ENCODE measurements around the gene LPGAT1.

The LPGAT1 gene

DNA sequence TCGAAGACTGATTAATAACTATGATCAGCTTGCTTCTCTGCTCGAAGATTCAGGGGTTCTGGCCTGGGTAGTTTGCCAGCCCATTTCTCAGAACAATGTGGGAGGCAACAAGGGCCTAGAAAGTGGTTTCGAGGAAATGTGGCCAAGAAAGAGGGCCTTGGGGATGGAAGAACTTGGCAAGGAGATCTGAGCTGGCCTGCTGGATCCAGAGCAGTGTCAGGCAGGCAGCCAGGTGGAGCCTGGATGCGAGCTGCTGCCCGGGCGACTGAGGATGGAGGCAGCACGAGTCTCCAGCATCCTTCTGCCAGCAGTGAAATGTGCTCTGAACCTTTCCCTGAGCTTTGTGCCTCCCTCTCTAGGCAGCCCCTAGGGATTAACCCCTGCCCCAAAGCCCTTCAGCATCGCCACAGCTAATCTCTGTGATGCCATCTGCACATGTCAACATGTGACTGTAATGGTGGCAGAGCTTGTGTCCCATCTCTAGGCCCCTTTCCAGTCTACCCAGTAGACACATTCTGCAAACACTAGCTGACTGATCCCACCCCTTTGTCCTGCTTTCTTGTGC is 94.1 kb downstream of the LPGAT1 start:
- no peak for DNase-seq
- H2AFZ ChIP-seq (ENCODE audit: low read length), result no peak overlapping the region
- peaks cover 24% of the 10 kb centered on the region for H3K4me1 ChIP-seq (ENCODE audit: low read length)
- TF ChIP-seq EZH2phosphoT487 (IDR thresholded peaks at IDR 0.05; ENCODE audit: low read length), result no peak
- TF ChIP-seq, protein P1, sequence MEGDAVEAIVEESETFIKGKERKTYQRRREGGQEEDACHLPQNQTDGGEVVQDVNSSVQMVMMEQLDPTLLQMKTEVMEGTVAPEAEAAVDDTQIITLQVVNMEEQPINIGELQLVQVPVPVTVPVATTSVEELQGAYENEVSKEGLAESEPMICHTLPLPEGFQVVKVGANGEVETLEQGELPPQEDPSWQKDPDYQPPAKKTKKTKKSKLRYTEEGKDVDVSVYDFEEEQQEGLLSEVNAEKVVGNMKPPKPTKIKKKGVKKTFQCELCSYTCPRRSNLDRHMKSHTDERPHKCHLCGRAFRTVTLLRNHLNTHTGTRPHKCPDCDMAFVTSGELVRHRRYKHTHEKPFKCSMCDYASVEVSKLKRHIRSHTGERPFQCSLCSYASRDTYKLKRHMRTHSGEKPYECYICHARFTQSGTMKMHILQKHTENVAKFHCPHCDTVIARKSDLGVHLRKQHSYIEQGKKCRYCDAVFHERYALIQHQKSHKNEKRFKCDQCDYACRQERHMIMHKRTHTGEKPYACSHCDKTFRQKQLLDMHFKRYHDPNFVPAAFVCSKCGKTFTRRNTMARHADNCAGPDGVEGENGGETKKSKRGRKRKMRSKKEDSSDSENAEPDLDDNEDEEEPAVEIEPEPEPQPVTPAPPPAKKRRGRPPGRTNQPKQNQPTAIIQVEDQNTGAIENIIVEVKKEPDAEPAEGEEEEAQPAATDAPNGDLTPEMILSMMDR (IDR thresholded peaks at IDR 0.05; ENCODE audit: low read length), result no peak
- H3K9me3 ChIP-seq (replicated peaks; ENCODE audit: insufficient read depth, low read length), result no peaks in the 10 kb centered on the region
- no peak overlapping the region for H3K4me2 ChIP-seq (ENCODE audit: low read depth, low read length)
- H3F3A ChIP-seq (ENCODE audit: insufficient read depth, low read length), result peaks cover 22% of the 10 kb centered on the region
- no peak overlapping the region for H3K9ac ChIP-seq (ENCODE audit: low read length)
- peaks cover 60% of the 10 kb centered on the region for H3K27me3 ChIP-seq (replicated peaks; ENCODE audit: insufficient read depth, low read length)
- H3K4me3 ChIP-seq (ENCODE audit: low read length), result no peak overlapping the region
- H4K20me1 ChIP-seq (ENCODE audit: insufficient read depth, low read length), result peaks cover 9% of the 10 kb centered on the region; the same call in 1 of the 2 replicates
- H3K9me2 ChIP-seq (replicated peaks; ENCODE audit: insufficient read depth, low read length), result no peaks in the 10 kb centered on the region
- no peaks in the 10 kb centered on the region for H3K36me3 ChIP-seq (replicated peaks; ENCODE audit: insufficient read depth, low read length)
- H3K27ac ChIP-seq (ENCODE audit: low read length), result no peak overlapping the region
- H3K79me2 ChIP-seq (ENCODE audit: low read length), result no peaks in the 10 kb centered on the region

DNA sequence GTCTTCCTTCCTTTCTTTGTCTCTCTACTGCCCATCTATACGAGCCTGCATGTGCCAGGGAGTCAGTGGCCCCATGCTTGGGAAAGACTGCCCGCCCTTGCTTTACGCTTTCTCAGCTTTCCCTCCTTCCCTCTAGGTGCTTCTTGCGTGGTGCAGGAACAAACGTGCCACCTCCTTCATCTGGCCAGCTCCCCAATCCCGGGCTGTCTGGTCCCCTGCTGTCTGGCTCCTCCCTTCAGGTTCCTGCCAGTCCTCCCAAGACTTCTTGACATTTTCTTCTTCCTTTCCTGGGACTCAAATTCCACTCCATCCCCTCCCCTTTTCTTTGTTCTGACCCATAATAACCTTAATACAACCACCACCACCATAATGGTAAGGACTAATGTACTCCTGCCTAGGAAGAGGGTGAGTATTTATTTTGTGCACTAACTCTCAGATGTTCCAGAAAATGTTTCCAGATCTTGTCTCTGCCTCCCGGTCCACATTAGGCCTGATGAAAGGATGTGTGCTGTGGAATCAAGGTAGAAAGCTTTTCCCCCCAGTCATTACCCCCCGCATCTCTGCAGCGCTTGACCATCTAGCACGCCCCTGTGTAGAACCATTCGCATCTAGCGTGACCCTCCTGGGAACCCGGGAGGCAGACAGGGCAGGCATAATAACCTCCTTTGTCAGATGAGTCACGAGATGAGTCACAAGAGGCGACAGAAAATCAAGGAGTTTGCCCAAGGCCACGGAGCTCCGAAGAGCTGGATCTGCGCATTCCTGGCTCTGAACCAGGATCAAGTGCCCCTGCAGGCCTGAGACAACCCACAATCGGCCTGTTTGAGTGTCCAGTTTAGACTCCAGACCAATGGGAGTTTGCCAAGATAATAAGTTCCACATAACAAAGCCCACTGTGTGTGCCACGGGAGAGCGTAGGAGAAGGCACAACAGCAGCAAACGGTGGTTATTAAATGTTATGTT is 95.1 kb downstream of the LPGAT1 start:
- Histone ChIP-seq H3K9me2 (replicated peaks; ENCODE audit: insufficient read depth, low read length) (no peaks in the 10 kb centered on the region), H3K9ac (ENCODE audit: low read length) (no peak overlapping the region), H3K9me3 (replicated peaks; ENCODE audit: insufficient read depth, low read length) (no peaks in the 10 kb centered on the region), H3K27ac (ENCODE audit: low read length) (no peak overlapping the region), H3F3A (ENCODE audit: insufficient read depth, low read length) (peaks cover 20% of the 10 kb centered on the region), H3K27me3 (replicated peaks; ENCODE audit: insufficient read depth, low read length) (peaks cover 56% of the 10 kb centered on the region), H4K20me1 (ENCODE audit: insufficient read depth, low read length) (peaks cover 7% of the 10 kb centered on the region; the same call in 1 of the 2 replicates), H3K4me2 (ENCODE audit: low read depth, low read length) (no peak overlapping the region), H3K36me3 (replicated peaks; ENCODE audit: insufficient read depth, low read length) (no peaks in the 10 kb centered on the region), H3K4me3 (ENCODE audit: low read length) (no peak overlapping the region), H2AFZ (ENCODE audit: low read length) (no peak overlapping the region), H3K79me2 (ENCODE audit: low read length) (no peaks in the 10 kb centered on the region), H3K4me1 (ENCODE audit: low read length) (peaks cover 22% of the 10 kb centered on the region)
- DNase-seq, result no peak
- no peak for TF ChIP-seq EZH2phosphoT487 (IDR thresholded peaks at IDR 0.05; ENCODE audit: low read length)
- TF ChIP-seq, protein P1 (IDR thresholded peaks at IDR 0.05; ENCODE audit: low read length), result no peak
- TF ChIP-seq EZH2 (optimal IDR thresholded peaks at IDR 0.05; ENCODE audit: low read depth, low read length), result no peak

DNA sequence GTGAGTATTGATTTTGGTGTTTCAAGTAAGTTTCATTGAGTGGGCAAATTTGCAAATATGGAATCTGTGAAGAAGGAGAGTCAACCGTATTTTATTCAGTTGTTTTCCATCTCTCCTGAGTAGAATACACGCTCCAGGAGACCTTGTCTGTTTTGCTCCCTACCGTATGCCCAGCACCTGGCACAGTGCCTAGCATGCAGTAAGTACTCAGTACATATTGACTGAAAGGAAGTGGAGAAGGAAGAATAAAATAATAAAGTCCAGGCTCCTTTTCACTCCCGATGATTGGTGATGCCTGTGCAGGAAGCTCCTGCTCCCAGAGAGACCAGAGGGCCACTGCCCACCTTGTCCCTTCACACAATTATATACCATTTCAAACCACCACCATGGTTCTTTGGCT is 95.8 kb downstream of the LPGAT1 start:
- no peaks in the 10 kb centered on the region for H3K9me3 ChIP-seq (replicated peaks; ENCODE audit: insufficient read depth, low read length)
- no peak overlapping the region for H3K4me2 ChIP-seq (ENCODE audit: low read depth, low read length)
- no peak for DNase-seq
- H2AFZ ChIP-seq (ENCODE audit: low read length), result no peak overlapping the region
- no peaks in the 10 kb centered on the region for H3K36me3 ChIP-seq (replicated peaks; ENCODE audit: insufficient read depth, low read length)
- H3K4me3 ChIP-seq (ENCODE audit: low read length), result no peak overlapping the region
- peaks cover 13% of the 10 kb centered on the region for H3F3A ChIP-seq (ENCODE audit: insufficient read depth, low read length)
- peaks cover 15% of the 10 kb centered on the region for H3K4me1 ChIP-seq (ENCODE audit: low read length)
- no peak overlapping the region for H3K9ac ChIP-seq (ENCODE audit: low read length)
- H4K20me1 ChIP-seq (ENCODE audit: insufficient read depth, low read length), result peaks cover 3% of the 10 kb centered on the region; the same call in 1 of the 2 replicates
- no peaks in the 10 kb centered on the region for H3K9me2 ChIP-seq (replicated peaks; ENCODE audit: insufficient read depth, low read length)
- no peak overlapping the region for H3K27ac ChIP-seq (ENCODE audit: low read length)
- H3K27me3 ChIP-seq (replicated peaks; ENCODE audit: insufficient read depth, low read length), result peaks cover 56% of the 10 kb centered on the region
- H3K79me2 ChIP-seq (ENCODE audit: low read length), result no peaks in the 10 kb centered on the region
- TF ChIP-seq EZH2 (optimal IDR thresholded peaks at IDR 0.05; ENCODE audit: low read depth, low read length) (no peak), EZH2phosphoT487 (IDR thresholded peaks at IDR 0.05; ENCODE audit: low read length) (no peak)
- TF ChIP-seq, protein P1 (IDR thresholded peaks at IDR 0.05; ENCODE audit: low read length), result no peak
